Measurements from ENCODE around the gene PDS5B. TPM values are rescaled to one million over a fixed set of nuclear protein-coding genes. Genes with fewer than 3 reads are reported as not detected.
"Not testable (repeated sequence)": the region's sequence is repeated elsewhere in the genome, so short reads cannot be mapped to it uniquely, and the experiment has no call there.

The PDS5B gene
- total RNA-seq, 2 donors from 2014 or later = 46.9 to 57.1 TPM

DNA sequence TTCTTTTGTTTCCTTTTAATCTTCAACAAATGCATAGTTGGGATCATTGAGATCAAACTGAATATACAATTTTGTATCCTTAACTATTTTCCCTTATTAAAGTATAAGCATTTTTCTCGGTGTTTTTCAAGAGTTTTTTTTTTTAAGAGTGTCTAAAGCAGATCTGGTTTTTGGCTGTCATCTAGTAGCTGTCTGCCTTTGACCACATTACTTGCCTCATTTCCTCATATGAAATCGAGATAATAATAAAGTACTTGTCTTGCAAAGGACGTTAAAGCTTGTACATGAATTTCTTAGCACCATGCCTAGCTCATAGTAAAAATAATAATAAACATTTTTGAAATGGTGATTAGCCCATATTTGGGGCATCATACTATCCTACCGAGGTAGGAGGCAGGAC, 121.2 kb downstream of the PDS5B start:
- TF ChIP-seq, protein P1, sequence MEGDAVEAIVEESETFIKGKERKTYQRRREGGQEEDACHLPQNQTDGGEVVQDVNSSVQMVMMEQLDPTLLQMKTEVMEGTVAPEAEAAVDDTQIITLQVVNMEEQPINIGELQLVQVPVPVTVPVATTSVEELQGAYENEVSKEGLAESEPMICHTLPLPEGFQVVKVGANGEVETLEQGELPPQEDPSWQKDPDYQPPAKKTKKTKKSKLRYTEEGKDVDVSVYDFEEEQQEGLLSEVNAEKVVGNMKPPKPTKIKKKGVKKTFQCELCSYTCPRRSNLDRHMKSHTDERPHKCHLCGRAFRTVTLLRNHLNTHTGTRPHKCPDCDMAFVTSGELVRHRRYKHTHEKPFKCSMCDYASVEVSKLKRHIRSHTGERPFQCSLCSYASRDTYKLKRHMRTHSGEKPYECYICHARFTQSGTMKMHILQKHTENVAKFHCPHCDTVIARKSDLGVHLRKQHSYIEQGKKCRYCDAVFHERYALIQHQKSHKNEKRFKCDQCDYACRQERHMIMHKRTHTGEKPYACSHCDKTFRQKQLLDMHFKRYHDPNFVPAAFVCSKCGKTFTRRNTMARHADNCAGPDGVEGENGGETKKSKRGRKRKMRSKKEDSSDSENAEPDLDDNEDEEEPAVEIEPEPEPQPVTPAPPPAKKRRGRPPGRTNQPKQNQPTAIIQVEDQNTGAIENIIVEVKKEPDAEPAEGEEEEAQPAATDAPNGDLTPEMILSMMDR (conservative IDR thresholded peaks at IDR 0.05) = no peak
- Mint-ChIP-seq H3K27ac (no peak overlapping the region), H3K36me3 (ENCODE audit: low read depth) (peaks cover 61% of the 10 kb centered on the region), H3K27me3 (ENCODE audit: insufficient read depth) (no peaks in the 10 kb centered on the region), H3K9me3 (peaks cover 8% of the 10 kb centered on the region), H3K4me1 (no peaks in the 10 kb centered on the region), H3K4me3 (no peak overlapping the region)
- no peak overlapping the region for H3K27ac ChIP-seq (ENCODE audit: low read depth, low read length)
- no peak overlapping the region for H3K4me3 ChIP-seq (ENCODE audit: low read length)
- H3K9ac ChIP-seq (ENCODE audit: extremely low read depth, low read length, poor library complexity, severe bottlenecking) = no peak overlapping the region
- no peaks in the 10 kb centered on the region for H3K27me3 ChIP-seq (ENCODE audit: control insufficient read depth, insufficient read depth, low read length, poor library complexity, severe bottlenecking)
- peaks cover 17% of the 10 kb centered on the region for H3K9me3 ChIP-seq (ENCODE audit: control insufficient read depth, low read length)
- 80 to 99% methylated on average over 1 to 4 of the region's 4 CpGs for WGBS, 2 experiments (ENCODE audit: insufficient coverage in 1 of 2, insufficient read length in 1 of 2)
- no peaks in the 10 kb centered on the region for H3K4me1 ChIP-seq (ENCODE audit: control insufficient read depth, insufficient read depth, low read length)
- no peak for DNase-seq
- H3K36me3 ChIP-seq (ENCODE audit: control insufficient read depth, insufficient read depth, low read length) = peaks cover 80% of the 10 kb centered on the region

DNA sequence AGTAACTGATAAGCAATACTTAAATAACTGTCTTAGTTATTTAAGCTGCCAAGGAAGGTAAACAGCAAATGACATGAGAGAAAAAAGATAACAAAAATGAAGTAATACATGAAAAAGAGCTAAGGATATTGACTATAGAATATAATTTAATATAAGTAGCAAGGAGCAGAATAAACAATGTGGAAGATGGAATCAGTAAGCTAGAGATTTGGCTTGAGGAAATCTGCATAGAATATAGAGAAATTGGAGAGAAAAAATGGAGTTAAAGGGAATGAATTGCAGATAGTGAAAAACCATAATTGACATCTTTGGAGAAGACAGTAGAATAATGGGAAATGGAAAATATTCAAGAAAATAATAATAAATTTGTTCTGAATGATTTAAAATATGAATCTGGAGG, 127.1 kb downstream of the PDS5B start:
- no peak overlapping the region for H3K27ac ChIP-seq (ENCODE audit: low read depth, low read length)
- H3K9ac ChIP-seq (ENCODE audit: extremely low read depth, low read length, poor library complexity, severe bottlenecking) = no peak overlapping the region
- TF ChIP-seq, protein P1 (conservative IDR thresholded peaks at IDR 0.05) = no peak
- H3K9me3 ChIP-seq (ENCODE audit: control insufficient read depth, low read length) = peaks cover 54% of the 10 kb centered on the region
- Mint-ChIP-seq H3K4me1 (no peaks in the 10 kb centered on the region), H3K36me3 (ENCODE audit: low read depth) (peaks cover 68% of the 10 kb centered on the region), H3K27me3 (ENCODE audit: insufficient read depth) (no peaks in the 10 kb centered on the region), H3K27ac (no peak overlapping the region), H3K9me3 (peaks cover 51% of the 10 kb centered on the region), H3K4me3 (no peak overlapping the region)
- peaks cover 64% of the 10 kb centered on the region for H3K36me3 ChIP-seq (ENCODE audit: control insufficient read depth, insufficient read depth, low read length)
- DNase-seq = no peak
- H3K4me3 ChIP-seq (ENCODE audit: low read length) = peak overlapping the region; percentile 50
- no peaks in the 10 kb centered on the region for H3K27me3 ChIP-seq (ENCODE audit: control insufficient read depth, insufficient read depth, low read length, poor library complexity, severe bottlenecking)
- H3K4me1 ChIP-seq (ENCODE audit: control insufficient read depth, insufficient read depth, low read length) = no peaks in the 10 kb centered on the region

DNA sequence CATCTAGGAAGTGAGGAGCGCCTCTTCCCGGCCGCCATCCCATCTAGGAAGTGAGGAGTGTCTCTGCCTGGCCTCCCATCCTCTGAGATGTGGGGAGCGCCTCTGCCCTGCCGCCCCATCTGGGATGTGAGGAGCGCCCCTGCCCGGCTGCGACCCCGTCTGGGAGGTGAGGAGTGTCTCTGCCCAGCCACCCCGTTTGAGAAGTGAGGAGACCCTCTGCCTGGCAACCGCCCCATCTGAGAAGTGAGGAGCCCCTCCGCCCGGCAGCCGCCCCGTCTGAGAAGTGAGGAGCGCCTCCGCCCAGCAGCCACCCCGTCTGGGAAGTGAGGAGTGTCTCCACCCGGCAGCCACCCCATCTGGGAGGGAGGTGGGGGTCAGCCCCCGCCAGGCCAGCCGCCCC, 129.9 kb downstream of the PDS5B start:
- H3K27me3 Mint-ChIP-seq (ENCODE audit: insufficient read depth); DNase-seq; H3K27ac ChIP-seq (ENCODE audit: low read depth, low read length); H3K9ac ChIP-seq (ENCODE audit: extremely low read depth, low read length, poor library complexity, severe bottlenecking); H3K4me3 ChIP-seq (ENCODE audit: low read length); H3K27ac Mint-ChIP-seq; H3K27me3 ChIP-seq (ENCODE audit: control insufficient read depth, insufficient read depth, low read length, poor library complexity, severe bottlenecking); H3K4me1 Mint-ChIP-seq; H3K4me1 ChIP-seq (ENCODE audit: control insufficient read depth, insufficient read depth, low read length); H3K4me3 Mint-ChIP-seq: not testable (repeated sequence)
- Mint-ChIP-seq H3K9me3 (peaks cover 72% of the 10 kb centered on the region), H3K36me3 (ENCODE audit: low read depth) (peaks cover 70% of the 10 kb centered on the region)
- 98 to 100% methylated on average over 4 to 19 of the region's 21 CpGs for WGBS, 2 experiments (ENCODE audit: insufficient coverage in 1 of 2, insufficient read length in 1 of 2)
- Histone ChIP-seq H3K36me3 (ENCODE audit: control insufficient read depth, insufficient read depth, low read length) (peaks cover 57% of the 10 kb centered on the region), H3K9me3 (ENCODE audit: control insufficient read depth, low read length) (peaks cover 65% of the 10 kb centered on the region)

DNA sequence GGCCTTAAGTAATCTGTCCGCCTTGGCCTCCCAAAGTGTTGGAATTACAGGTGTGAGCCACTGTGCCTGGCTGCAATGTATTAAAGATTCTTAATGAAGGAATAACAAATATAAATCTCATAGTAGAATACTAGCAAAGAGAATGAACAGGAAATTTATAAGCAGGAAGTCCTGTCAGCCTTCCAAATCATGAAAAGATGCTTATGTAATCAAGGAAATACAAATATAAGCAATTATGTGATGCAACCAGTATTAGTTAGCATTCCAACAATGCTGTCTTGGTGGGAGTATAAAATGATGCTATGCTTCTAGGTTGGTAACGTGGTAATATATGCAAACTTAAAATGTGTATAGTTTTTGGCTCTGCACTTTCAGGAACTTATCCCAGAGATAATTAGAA, 133.8 kb downstream of the PDS5B start:
- no peak for DNase-seq
- Histone ChIP-seq H3K4me1 (ENCODE audit: control insufficient read depth, insufficient read depth, low read length) (no peaks in the 10 kb centered on the region), H3K9ac (ENCODE audit: extremely low read depth, low read length, poor library complexity, severe bottlenecking) (no peak overlapping the region), H3K9me3 (ENCODE audit: control insufficient read depth, low read length) (peaks cover 52% of the 10 kb centered on the region), H3K4me3 (ENCODE audit: low read length) (peak overlapping the region; percentile 7), H3K27me3 (ENCODE audit: control insufficient read depth, insufficient read depth, low read length, poor library complexity, severe bottlenecking) (no peaks in the 10 kb centered on the region), H3K36me3 (ENCODE audit: control insufficient read depth, insufficient read depth, low read length) (peaks cover 54% of the 10 kb centered on the region), H3K27ac (ENCODE audit: low read depth, low read length) (no peak overlapping the region)
- WGBS, 2 experiments (ENCODE audit: insufficient coverage in 1 of 2, insufficient read length in 1 of 2) = 100% methylated on average over 2 of the region's 2 CpGs; no CpG with 5 or more reads in 1 of the 2 experiments
- H3K4me3 Mint-ChIP-seq = no peak overlapping the region
- TF ChIP-seq, protein P1 (conservative IDR thresholded peaks at IDR 0.05) = no peak
- no peaks in the 10 kb centered on the region for H3K27me3 Mint-ChIP-seq (ENCODE audit: insufficient read depth)
- H3K9me3 Mint-ChIP-seq = peaks cover 64% of the 10 kb centered on the region
- no peaks in the 10 kb centered on the region for H3K4me1 Mint-ChIP-seq
- H3K36me3 Mint-ChIP-seq (ENCODE audit: low read depth) = peaks cover 70% of the 10 kb centered on the region
- H3K27ac Mint-ChIP-seq = no peak overlapping the region

DNA sequence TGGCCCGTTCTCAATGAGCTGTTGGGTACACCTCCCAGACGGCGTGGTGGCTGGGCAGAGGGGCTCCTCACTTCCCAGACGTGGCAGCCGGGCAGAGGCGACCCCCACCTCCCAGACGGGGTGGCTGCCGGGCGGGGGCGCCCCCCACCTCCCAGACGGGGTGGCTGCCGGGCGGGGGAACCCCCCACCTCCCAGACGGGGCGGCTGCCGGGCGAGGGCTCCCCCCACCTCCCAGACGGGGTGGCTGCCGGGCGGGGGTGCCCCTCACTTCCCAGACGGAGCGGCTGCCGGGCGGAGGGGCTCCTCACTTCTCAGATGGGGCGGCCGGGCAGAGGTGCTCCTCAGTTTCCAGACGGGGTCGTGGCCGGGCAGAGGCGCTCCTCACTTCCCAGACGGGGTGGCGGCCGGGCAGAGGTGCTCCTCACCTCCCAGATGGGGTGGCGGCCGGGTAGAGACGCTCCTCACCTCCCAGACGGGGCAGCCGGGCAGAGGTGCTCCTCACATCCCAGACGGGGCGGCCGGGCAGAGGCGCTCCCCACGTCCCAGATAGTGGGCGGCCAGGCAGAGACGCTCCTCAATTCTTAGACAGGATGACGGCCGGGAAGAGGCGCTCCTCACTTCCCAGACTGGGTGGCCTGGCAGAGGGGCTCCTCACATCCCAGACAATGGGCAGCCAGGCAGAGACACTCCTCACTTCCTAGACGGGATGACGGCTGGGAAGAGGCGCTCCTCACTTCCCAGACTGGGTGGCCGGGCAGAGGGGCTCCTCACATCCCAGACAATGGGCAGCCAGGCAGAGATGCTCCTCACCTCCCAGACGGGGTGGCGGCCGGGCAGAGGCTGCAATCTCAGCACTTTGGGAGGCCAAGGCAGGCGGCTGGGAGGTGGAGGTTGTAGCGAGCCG, 135.1 kb downstream of the PDS5B start:
- not testable (repeated sequence) for H3K4me1 ChIP-seq (ENCODE audit: control insufficient read depth, insufficient read depth, low read length); H3K9ac ChIP-seq (ENCODE audit: extremely low read depth, low read length, poor library complexity, severe bottlenecking); H3K27ac Mint-ChIP-seq; H3K27me3 Mint-ChIP-seq (ENCODE audit: insufficient read depth); H3K4me3 ChIP-seq (ENCODE audit: low read length); H3K27ac ChIP-seq (ENCODE audit: low read depth, low read length); DNase-seq; H3K4me1 Mint-ChIP-seq; H3K27me3 ChIP-seq (ENCODE audit: control insufficient read depth, insufficient read depth, low read length, poor library complexity, severe bottlenecking); H3K4me3 Mint-ChIP-seq
- 97% methylated on average over 22 to 50 of the region's 58 CpGs for WGBS, 2 experiments (ENCODE audit: insufficient coverage in 1 of 2, insufficient read length in 1 of 2)
- Mint-ChIP-seq H3K9me3 (peaks cover 50% of the 10 kb centered on the region), H3K36me3 (ENCODE audit: low read depth) (peaks cover 65% of the 10 kb centered on the region)
- H3K9me3 ChIP-seq (ENCODE audit: control insufficient read depth, low read length) = peaks cover 46% of the 10 kb centered on the region
- H3K36me3 ChIP-seq (ENCODE audit: control insufficient read depth, insufficient read depth, low read length) = peaks cover 58% of the 10 kb centered on the region

Measured in endodermal cell (in vitro differentiated cells).